ENCODE measurements around the gene CNGA1.
"Not testable (repeated sequence)": the region's sequence is repeated elsewhere in the genome, so short reads cannot be mapped to it uniquely, and the experiment has no call there.

GRCh38 chr4:47922436-47923260, 93.8 kb downstream of the CNGA1 start:
- TF ChIP-seq, protein P1, sequence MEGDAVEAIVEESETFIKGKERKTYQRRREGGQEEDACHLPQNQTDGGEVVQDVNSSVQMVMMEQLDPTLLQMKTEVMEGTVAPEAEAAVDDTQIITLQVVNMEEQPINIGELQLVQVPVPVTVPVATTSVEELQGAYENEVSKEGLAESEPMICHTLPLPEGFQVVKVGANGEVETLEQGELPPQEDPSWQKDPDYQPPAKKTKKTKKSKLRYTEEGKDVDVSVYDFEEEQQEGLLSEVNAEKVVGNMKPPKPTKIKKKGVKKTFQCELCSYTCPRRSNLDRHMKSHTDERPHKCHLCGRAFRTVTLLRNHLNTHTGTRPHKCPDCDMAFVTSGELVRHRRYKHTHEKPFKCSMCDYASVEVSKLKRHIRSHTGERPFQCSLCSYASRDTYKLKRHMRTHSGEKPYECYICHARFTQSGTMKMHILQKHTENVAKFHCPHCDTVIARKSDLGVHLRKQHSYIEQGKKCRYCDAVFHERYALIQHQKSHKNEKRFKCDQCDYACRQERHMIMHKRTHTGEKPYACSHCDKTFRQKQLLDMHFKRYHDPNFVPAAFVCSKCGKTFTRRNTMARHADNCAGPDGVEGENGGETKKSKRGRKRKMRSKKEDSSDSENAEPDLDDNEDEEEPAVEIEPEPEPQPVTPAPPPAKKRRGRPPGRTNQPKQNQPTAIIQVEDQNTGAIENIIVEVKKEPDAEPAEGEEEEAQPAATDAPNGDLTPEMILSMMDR (IDR thresholded peaks at IDR 0.05), result not testable (repeated sequence)
- TF ChIP-seq POLR2A (IDR thresholded peaks at IDR 0.05), result not testable (repeated sequence)

All from uterus (tissue), 2 donors.